Endometrial microvascular endothelial cells (primary cell): ENCODE results near the gene TOP1. TPM values are rescaled to one million over a fixed set of nuclear protein-coding genes. Genes with fewer than 3 reads are reported as not detected.

Experiments used
- in situ Hi-C: cut with HindIII; loops from 2 replicates; pipeline ENCODE4 v1.10.0; 2017; ENCODE audit warnings: low sequenced_read_pairs, low pct_unique_long_range_greater_than_20kb; ENCODE audit errors: inconsistent ontology term
- total RNA-seq: library from RNA; depleted of rRNA; stranded (reverse); fragments of >200 nt; gene quantifications from one replicate; pipeline ENCODE4 v1.2.3, GENCODE V29; 2015; ENCODE audit errors: inconsistent ontology term

The TOP1 gene
- total RNA-seq, 1 donor from 2014 or later: 53.6 TPM

- in situ Hi-C loops: no loop called here
These were observed 141.2 kb downstream of the TOP1 start for GRCh38 chr20:41169791-41170351.

- in situ Hi-C loops: no loop called here
These were observed 141.9 kb downstream of the TOP1 start for GRCh38 chr20:41170386-41171105.

- in situ Hi-C loops: no loop called here
These were observed 143.2 kb downstream of the TOP1 start for GRCh38 chr20:41171736-41172295.

- in situ Hi-C loops: no loop called here
These were observed 143.9 kb downstream of the TOP1 start for GRCh38 chr20:41172296-41173140.

GRCh38 chr20:41173161-41173721 lies 144.6 kb downstream of the TOP1 start:
- in situ Hi-C loops: no loop called here

GRCh38 chr20:41173791-41174341 lies 145.2 kb downstream of the TOP1 start:
- in situ Hi-C loops: no loop called here

Other genes with a start within 250 kb of the TOP1 start
- 61.3 TPM for gene PLCG1, start 108.7 kb downstream of the TOP1 start, total RNA-seq